ENCODE data around the gene ZBTB20.

ZBTB20 gene

DNA sequence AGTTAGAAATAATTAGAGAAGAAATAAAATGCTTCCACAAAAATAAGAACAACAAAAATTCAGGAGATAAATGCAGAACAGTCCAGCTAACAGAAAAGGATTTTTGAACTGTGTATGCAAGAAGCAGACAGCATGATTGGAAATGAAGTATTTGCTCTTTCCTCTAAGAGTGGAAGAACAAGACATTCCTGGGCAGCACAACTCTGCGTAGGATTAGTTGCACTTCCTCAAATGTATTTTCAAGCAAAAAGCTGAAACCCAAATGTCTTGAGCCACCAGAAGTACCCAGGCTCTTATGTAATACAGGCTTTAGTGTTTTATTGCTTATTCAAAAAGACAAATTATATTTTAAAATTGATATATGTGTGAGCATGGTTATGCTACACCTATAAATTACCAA is 127.2 kb downstream of the ZBTB20 start:
- Histone ChIP-seq H3K27me3 (ENCODE audit: insufficient read depth, low read length, poor library complexity) (no peaks in the 10 kb centered on the region), H3K36me3 (ENCODE audit: insufficient read depth, low read length) (no peaks in the 10 kb centered on the region), H3K9ac (ENCODE audit: low read depth, low read length) (no peak overlapping the region), H3K9me3 (ENCODE audit: insufficient read depth, low read length, severe bottlenecking) (no peaks in the 10 kb centered on the region), H3K4me3 (ENCODE audit: low read depth in 1 of 2, low read length in 2 of 2) (no peak overlapping the region), H2AFZ (ENCODE audit: low read depth, low read length) (no peak overlapping the region), H3K4me1 (ENCODE audit: insufficient read depth, low read length) (no peaks in the 10 kb centered on the region), H4K20me1 (ENCODE audit: insufficient read depth, low read length) (no peaks in the 10 kb centered on the region), H3K27ac (ENCODE audit: low read length) (no peak overlapping the region), H3K79me2 (ENCODE audit: insufficient read depth, low read length) (no peaks in the 10 kb centered on the region), H3K4me2 (ENCODE audit: insufficient read depth, low read length) (no peak overlapping the region)
- DNase-seq (no peak), ATAC-seq (ENCODE audit: insufficient read depth, low read depth) (no peak)
- TF ChIP-seq, protein P1, sequence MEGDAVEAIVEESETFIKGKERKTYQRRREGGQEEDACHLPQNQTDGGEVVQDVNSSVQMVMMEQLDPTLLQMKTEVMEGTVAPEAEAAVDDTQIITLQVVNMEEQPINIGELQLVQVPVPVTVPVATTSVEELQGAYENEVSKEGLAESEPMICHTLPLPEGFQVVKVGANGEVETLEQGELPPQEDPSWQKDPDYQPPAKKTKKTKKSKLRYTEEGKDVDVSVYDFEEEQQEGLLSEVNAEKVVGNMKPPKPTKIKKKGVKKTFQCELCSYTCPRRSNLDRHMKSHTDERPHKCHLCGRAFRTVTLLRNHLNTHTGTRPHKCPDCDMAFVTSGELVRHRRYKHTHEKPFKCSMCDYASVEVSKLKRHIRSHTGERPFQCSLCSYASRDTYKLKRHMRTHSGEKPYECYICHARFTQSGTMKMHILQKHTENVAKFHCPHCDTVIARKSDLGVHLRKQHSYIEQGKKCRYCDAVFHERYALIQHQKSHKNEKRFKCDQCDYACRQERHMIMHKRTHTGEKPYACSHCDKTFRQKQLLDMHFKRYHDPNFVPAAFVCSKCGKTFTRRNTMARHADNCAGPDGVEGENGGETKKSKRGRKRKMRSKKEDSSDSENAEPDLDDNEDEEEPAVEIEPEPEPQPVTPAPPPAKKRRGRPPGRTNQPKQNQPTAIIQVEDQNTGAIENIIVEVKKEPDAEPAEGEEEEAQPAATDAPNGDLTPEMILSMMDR (IDR thresholded peaks at IDR 0.05; ENCODE audit: borderline replicate concordance, extremely low read depth, low read length, poor library complexity, severe bottlenecking), result no peak
- no peak for TF ChIP-seq EZH2 (IDR thresholded peaks at IDR 0.05; ENCODE audit: borderline replicate concordance, low read depth, low read length, severe bottlenecking)

DNA sequence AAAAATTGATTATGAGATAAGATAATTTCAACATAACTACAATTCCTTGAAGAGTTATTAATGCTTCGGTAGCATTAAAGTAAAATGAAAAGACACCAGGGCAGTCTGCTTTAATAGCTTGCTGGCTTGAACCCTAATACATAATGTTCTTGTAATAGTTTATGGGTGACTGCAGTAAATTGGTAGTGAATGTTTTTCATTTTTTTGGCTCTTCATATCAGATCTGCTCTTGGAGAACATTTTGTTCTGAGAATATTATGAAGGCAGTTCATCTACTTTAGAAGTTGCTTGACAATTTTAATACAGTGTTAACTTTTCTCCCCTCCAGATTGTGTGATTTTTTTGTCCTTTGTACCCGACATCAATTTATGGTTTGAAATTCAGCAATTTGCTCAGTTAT is 128.4 kb downstream of the ZBTB20 start:
- H3K9me3 ChIP-seq (ENCODE audit: insufficient read depth, low read length, severe bottlenecking), result no peaks in the 10 kb centered on the region
- no peak overlapping the region for H3K4me2 ChIP-seq (ENCODE audit: insufficient read depth, low read length)
- no peak overlapping the region for H3K9ac ChIP-seq (ENCODE audit: low read depth, low read length)
- no peaks in the 10 kb centered on the region for H3K27me3 ChIP-seq (ENCODE audit: insufficient read depth, low read length, poor library complexity)
- ATAC-seq (ENCODE audit: insufficient read depth, low read depth), result no peak
- no peaks in the 10 kb centered on the region for H3K4me1 ChIP-seq (ENCODE audit: insufficient read depth, low read length)
- H3K36me3 ChIP-seq (ENCODE audit: insufficient read depth, low read length), result no peaks in the 10 kb centered on the region
- H2AFZ ChIP-seq (ENCODE audit: low read depth, low read length), result no peak overlapping the region
- H4K20me1 ChIP-seq (ENCODE audit: insufficient read depth, low read length), result no peaks in the 10 kb centered on the region
- no peak overlapping the region for H3K4me3 ChIP-seq (ENCODE audit: low read depth in 1 of 2, low read length in 2 of 2)
- no peaks in the 10 kb centered on the region for H3K79me2 ChIP-seq (ENCODE audit: insufficient read depth, low read length)
- DNase-seq, result no peak
- H3K27ac ChIP-seq (ENCODE audit: low read length), result no peak overlapping the region
- TF ChIP-seq, protein P1 (IDR thresholded peaks at IDR 0.05; ENCODE audit: borderline replicate concordance, extremely low read depth, low read length, poor library complexity, severe bottlenecking), result no peak
- no peak for TF ChIP-seq EZH2 (IDR thresholded peaks at IDR 0.05; ENCODE audit: borderline replicate concordance, low read depth, low read length, severe bottlenecking)

DNA sequence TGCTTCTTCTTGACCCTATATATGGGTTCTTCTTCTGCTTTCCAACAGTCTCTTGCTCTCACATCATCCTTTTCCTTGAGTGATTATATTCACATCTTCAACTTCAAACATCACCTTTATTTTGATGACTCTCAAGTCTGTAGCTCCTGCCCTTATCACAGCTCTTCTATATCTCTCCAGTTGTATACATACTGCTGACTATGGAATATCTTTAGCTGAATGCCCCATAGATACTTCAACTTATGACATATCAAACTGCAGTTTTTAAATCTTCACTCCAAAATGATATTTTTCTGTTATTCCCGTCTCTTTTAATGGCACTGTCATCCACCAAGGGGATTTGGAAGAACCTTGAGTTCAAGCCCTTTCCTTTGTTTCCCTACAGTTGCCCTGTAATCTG is 139.1 kb downstream of the ZBTB20 start:
- Histone ChIP-seq H3K9ac (ENCODE audit: low read depth, low read length) (no peak overlapping the region), H3K4me3 (ENCODE audit: low read depth in 1 of 2, low read length in 2 of 2) (no peak overlapping the region), H2AFZ (ENCODE audit: low read depth, low read length) (no peak overlapping the region), H3K79me2 (ENCODE audit: insufficient read depth, low read length) (no peaks in the 10 kb centered on the region), H3K27ac (ENCODE audit: low read length) (no peak overlapping the region), H3K9me3 (ENCODE audit: insufficient read depth, low read length, severe bottlenecking) (no peaks in the 10 kb centered on the region), H3K4me1 (ENCODE audit: insufficient read depth, low read length) (no peaks in the 10 kb centered on the region), H3K27me3 (ENCODE audit: insufficient read depth, low read length, poor library complexity) (no peaks in the 10 kb centered on the region), H4K20me1 (ENCODE audit: insufficient read depth, low read length) (no peaks in the 10 kb centered on the region), H3K36me3 (ENCODE audit: insufficient read depth, low read length) (no peaks in the 10 kb centered on the region), H3K4me2 (ENCODE audit: insufficient read depth, low read length) (no peak overlapping the region)
- DNase-seq (no peak), ATAC-seq (ENCODE audit: insufficient read depth, low read depth) (no peak)
- no peak for TF ChIP-seq EZH2 (IDR thresholded peaks at IDR 0.05; ENCODE audit: borderline replicate concordance, low read depth, low read length, severe bottlenecking)
- TF ChIP-seq, protein P1 (IDR thresholded peaks at IDR 0.05; ENCODE audit: borderline replicate concordance, extremely low read depth, low read length, poor library complexity, severe bottlenecking), result no peak

Data from DND-41 (cell line).